NCI-H1092 (cell line): ENCODE results near the gene CAMKV.
"Not testable (repeated sequence)": the region's sequence is repeated elsewhere in the genome, so short reads cannot be mapped to it uniquely, and the experiment has no call there.

Experiments used
- DNase-seq: peaks from one replicate; lab custom pipeline; 2025; lab: John Stamatoyannopoulos, UW

CAMKV gene, protein sequence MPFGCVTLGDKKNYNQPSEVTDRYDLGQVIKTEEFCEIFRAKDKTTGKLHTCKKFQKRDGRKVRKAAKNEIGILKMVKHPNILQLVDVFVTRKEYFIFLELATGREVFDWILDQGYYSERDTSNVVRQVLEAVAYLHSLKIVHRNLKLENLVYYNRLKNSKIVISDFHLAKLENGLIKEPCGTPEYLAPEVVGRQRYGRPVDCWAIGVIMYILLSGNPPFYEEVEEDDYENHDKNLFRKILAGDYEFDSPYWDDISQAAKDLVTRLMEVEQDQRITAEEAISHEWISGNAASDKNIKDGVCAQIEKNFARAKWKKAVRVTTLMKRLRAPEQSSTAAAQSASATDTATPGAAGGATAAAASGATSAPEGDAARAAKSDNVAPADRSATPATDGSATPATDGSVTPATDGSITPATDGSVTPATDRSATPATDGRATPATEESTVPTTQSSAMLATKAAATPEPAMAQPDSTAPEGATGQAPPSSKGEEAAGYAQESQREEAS

DNA sequence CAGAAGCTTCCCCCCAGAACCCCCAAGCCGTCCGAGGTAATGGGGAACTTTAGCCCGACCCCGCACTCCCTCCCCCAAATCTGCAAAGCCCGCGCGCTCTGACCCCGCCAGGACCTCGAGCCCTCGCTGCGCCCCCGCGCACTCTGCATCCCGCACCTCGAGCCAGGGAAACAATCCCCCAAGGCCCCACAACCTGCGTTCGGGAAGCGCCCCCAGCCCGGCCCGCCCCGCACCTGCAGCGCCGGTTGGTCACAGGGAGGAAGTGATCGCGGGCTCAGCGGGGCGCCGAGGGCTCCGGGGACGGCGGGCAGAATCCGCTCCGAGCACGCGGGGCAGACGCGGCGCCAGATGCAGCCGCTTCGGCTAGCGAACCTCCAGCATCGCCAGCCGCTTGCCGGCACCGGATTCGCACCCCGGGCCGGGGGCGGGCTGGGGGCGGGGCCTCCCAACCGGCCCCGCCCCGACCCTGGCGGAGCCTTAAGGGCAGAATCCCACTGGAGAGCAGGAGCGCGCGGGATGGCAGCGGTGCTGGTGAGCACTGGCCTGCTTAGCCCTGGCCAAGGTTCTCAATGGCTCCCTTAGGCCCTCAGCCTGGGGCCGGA is at the start of gene CAMKV:
CAMKV (minus strand) TSS at position 382 of the 602 bp plus-strand sequence. CDS start 7,518 bp downstream, outside the sequence.
- DNase-seq, result peak; percentile 2

DNA sequence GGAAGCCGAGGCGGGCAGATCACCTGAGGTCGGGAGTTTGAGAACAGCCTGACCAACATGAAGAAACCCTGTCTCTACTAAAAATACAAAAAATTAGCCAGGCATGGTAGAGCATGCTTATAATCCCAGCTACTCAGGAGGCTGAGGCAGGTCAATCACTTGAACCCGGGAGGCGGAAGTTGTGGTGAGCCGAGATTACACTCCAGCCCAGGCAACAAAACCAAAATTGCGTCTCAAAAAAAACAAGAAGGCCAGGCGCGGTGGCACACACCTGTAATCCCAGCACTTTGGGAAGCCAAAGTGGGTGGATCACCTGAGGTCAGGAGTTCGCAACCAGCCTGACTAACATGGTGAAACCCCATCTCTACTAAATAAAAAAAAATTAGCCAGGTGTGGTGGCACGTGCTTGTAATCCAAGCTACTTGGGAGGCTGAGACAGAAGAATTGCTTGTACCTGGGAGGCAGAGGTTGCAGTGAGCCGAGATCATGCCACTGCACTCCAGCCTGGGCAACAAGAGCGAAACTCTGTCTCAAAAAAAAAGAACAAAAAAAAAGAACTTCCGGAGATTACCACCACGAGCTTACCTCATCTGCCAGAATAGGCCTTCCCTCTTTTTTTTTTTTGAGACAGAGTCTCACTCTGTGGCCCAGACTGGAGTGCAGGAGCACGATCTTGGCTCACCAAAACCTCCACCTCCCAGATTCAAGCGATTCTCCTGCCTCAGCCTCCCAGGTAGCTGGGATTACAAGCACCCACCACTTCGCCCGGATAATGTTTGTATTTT is 48.3 kb upstream of the CAMKV start:
- DNase-seq, result not testable (repeated sequence)

DNA sequence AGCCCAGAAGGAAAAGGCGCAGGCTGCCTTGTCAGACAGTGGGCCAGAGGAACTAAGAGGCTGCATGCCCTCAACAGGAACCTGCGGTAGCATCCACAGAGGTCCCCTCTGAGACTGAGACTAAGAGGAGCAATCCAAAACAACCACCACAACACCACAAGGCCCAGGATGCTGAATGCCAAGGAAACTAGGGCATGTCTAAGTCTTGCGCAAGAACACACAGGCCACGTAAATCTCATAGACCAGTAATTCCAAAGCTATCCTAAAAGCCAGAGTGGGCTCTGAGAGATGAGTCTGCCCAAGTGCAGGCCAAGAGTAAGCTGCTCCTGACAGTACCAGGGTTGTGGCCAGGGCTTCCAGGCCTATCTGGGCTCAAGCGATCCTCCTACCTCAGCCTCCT is 47.0 kb upstream of the CAMKV start:
- DNase-seq, result no peak

DNA sequence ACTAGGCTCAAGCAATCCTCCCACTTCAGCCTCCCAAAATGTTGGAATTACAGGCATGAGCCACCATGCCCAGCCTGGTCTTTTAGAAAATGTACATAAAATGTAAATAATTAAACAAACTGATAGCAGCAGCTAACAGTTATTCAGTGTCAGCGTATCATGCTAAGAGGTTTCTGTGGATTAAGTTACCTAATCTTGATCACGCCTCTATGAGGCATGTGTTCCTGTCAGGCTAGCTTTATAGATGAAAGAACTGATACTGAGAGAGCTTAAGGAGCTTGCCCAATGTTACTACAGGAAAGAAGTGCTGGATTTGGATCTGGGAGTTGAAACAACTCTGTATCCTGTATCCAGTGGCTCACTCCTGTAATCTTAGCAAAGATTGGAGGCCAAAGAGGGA is 45.2 kb upstream of the CAMKV start:
- no peak for DNase-seq

DNA sequence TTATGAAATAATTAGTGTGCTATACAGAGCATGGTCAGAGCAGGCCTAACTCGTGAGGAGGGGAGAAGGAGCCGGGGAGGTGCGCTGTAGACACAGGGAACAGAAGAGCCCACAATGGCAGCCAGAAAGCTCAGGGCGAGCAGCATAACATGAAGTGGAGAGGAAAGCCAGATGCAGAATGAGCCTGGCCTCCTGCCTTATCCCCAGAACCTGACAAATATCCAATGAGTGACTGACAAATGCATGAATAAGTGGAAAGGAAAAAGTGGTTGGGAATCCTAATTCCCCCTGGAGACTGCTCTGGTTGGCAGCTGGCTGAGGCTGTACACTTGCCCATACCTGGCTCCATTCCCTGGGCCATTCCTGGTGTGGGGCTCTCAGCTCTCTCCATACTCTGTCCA is 43.2 kb upstream of the CAMKV start:
- DNase-seq, result no peak

DNA sequence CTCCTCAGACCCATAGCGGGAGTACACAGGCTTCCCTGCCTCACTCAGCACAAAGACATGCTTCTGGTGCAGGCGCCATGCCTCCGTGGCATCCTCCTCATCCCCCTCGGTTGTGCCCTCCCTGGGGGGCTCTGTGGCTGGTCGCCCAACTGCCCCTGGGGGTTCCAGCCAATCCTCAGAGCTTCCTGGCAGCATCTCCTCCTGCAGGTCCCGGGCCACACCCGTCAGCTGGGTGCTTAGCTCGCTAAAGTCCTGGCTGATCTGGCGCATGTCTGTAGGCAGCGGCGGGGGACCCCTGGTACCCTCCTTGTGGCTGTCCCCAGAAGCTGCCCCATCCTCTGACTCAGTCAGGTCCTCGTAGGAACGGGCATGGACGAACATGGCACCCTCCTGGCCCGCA is 41.9 kb upstream of the CAMKV start:
- DNase-seq, result no peak

DNA sequence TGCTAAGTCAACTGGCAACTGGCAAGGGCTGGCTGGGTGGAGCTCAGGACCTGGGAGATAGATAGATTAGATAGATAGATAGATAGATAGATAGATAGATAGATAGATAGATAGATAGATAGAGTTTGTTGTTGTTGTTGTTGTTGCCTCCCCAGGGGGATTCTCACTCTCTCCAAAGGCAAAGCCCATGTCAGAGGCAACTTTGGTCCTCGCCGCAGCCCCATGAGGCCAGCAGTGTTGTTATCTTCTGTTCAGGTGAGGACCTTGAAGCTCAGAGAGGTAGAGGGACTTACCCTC is 41.4 kb upstream of the CAMKV start:
- no peak for DNase-seq

DNA sequence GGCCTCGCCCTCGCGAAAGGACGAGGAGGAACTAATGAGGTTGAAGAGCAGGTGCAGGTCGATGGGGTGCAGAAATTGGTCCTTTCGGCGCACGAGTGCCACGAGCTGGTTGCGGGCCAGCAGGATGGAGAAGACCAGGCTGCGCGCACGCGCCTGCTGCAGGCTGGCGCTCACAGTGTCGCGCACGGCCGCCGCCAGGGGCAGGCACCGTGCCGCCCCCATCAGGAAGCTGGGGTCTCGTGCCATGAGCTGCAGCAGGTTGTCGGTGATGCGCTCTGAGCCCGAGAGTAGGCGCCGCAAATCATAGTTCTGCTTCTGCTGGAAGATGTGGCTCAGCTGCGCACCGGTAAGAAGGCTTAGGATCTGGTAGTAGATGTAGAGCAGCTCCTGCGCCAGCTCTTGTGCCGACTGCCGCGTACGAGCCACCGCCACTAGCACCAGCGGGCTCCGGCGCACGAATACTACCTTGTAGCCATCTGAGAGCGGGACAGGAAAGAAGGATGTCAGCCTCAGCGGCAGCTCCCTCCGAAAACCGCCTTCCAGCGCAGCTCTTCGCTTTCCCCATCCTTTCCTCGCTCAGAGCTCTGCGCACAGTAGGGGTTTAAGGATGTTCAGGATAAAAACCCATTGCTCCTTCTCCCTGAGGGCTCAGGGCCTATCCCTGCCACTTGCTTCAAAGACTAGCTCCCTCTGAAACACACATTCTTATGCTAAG is 40.9 kb upstream of the CAMKV start:
- no peak for DNase-seq

DNA sequence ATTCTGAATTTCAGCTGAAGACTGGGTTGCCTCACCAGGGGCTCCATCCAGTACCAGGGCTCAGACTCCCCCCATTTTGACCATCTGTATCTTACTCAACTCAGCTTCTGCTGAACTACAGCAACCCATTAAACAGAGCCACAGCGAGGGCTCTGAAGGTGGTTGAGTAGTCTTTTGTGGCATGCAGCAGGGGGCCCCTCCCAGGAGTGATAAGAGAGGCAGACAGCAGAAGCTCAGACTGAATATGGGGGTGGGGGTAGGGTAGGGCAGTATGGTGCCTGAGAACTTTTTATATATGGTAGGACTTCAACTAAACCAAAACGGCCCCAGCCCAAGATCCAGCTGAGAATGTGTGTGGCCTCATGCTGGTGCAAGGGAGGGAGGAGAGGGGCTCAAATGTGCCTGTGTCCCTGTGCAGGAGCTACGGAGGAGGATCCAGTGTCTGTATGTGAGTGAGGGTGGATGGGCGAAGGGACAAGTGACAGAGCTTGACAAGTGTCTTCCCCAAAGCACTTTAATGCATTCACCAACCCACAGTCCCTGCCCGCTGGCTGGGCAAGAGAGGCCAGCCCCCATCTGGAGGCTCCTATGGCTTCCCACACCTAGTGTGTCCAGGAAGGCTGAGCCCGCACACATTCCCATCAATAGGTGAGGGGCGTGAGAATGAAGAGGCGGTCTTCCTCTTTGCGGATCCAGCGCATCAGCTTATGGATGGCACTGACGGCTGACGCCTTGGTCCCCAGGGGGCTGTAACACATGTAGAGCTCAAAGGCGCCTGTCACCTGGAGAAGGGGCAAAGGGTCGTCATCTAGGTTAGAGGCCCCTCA is 38.9 kb upstream of the CAMKV start:
- no peak for DNase-seq

DNA sequence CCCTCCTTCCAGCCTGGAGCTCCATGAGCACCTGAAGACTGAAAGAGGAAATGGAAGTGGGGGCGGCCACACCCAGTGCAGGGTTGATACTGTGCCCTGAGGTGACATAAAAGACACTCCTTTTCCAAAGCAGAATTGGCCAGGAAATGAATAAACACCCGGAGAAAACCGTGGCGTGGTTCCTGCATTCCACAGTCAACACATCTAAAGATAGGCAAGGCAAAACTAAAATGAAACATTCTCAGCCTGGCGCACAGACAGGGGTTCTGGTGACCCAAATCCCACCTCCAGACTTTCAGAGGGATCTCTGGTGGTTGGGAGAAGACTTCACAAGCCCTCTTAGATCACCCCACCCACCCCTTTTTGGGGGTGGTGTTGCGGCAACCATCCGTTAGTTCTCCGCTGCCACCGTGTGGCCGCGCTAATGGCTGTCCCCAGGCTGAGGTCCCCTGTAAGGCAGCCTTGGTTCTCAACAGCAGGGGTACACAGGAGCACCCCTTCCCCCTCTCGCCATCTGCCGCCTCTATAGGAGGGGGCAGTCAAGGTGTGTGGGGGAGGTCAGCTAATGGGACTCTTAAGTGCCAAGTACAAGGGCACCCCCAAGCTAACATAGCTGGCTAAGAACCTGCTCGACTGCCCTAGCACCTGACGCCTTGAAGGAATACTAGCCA is 36.5 kb upstream of the CAMKV start:
- DNase-seq, result no peak

DNA sequence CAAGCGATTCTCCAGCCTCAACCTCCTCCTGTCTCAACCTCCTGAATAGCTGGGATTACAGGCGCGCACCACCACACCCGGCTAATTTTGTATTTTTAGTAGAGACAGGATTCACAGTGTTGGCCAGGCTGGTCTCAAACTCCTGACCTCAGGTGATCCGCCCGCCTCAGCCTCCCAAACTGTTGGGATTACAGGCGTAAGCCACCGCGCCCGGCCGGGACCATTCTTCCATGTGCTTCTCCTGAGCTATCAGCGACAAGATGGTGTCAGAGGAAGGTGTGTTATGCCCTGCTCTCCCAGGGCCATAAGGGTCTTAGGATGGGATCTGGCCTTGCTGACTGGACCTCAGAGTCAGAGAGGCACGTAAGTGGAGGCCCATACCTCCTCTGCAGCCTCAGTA is 34.7 kb upstream of the CAMKV start:
- DNase-seq, result not testable (repeated sequence)

DNA sequence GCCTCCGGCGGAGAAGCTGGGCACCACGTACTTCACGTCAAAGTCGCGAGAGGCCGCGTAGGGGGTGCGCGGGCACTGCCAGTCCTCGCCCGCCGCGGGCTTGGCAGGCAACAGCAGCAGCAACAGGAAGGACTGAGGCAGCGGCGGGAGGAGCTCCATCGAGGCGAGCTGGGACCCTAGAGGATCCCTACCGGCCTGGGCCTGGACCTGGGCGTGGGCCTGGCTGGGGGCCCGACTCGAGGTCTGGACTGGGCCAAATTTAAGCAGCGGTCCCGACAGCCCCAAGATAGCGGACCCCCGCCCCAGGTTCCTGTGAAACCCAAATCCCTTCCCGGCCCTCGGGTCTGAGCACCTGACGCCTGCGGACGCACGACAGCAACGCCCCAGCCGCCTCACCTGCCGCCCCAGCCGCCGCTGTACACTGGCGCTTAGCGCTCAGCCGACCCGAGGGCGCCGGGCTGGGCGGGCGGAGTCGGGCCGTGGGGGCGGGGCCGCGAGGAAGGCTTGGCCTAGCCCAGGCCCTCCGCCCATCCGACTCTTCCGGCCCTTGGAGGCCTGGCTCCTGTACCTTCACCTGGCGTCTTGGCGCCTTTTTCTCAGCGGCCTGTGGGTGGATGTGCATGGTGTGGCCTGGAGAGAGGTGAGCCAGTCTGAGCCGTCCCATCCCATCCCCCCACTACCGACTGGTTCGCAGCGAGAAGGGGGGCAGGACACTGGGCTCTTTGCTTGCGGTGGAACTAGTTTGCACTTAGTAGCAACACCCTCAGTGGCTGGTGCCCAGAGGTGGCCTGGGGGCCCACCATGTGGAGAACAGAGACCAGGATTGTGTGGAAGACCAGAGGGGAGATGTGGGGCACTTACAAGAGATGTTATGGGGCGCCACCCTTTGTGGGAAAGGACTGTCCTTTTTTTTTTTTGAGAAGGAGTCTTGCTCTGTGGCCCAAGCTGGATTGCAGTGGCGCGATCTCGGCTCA is 34.0 kb upstream of the CAMKV start, which contains the start of gene MST1R:
MST1R (minus strand) TSS at position 423 of the 974 bp plus-strand sequence; CDS start at position 159, 264 bp downstream.
- DNase-seq, result no peak

DNA sequence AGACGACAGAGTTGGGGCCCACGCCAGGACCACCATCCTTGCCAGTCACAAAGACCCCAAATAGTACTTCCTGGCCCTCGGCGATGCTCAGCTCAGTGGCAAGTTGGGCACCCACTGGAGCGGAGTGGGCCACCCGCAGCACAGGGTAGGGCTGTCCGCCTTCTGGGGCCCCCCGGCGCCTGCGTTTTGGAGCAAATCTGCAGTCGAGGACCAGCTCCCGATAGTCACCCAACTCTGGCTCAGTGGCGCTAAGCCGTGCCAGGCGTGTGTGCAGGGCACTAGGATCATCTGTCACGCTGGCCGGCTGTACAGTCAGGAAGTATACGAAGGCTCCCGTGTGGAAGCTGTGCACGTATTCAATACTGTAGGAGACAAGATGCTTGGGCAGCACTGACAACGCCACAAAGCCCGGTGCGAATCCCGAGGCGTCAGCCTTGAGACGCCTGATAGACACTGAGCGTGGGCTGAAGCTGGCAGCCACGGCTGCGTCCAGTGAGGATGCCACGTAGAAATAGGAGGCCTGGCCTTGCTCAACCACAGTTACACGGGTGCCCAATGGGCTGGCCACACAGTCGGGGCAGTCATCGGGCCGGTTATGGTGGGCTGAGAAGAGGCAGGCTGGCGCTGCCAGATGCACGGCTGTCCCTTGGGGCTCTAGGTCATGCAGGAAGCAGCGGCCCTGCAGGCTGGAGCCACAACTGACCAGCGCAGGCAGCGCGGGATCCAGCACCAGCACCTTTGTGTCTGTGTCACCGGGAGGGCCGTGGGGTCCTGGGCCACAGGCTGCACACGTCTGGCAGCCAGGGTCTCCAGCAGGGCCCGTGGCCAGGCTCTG is 33.0 kb upstream of the CAMKV start:
- DNase-seq, result no peak

DNA sequence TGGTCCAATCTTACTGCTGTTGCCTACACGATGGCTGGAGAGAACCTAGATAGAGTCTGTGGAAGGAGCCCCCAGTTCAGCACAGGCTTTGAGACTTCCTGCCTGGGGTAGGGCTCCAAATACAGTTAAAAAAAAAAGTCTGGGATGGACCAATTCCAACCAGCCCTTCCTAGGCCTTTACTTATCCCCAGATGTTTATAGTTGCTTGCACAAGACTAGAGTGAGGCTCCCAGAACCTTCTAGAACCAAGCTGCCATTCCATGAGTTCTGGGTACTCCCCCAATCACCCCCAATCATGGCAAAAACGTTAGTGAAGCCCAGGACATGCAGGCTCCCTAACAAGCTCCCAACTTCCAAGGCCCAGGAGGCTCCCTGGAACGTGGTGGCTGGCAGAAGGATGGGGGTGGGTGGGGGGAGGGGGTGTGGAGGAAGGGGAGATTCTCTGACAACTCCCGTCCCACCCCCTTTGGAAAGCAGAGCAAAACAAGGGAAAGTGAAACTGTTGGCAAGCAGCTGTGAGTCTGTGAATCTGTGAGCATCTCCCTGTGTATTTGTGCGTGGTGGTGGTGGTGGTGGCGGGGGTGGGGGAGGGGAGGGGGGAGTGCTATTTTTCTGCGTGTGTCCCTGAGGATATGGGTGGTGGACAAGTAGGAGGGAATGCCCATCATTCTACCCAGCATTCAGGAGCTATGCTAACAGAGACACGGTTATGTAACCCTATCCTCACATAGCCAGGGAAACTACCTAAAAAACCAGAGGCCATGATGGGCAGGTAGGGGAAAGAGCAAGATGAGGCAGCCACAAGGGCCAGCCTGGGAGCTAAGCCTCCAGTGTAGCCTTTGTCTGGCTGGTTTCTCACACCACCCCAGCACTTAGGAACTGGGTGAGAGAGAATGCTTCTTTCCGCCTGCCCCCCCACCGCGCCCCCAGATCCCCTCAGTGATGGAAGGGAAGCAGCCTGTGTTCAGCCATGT is 31.9 kb upstream of the CAMKV start:
- DNase-seq, result no peak

DNA sequence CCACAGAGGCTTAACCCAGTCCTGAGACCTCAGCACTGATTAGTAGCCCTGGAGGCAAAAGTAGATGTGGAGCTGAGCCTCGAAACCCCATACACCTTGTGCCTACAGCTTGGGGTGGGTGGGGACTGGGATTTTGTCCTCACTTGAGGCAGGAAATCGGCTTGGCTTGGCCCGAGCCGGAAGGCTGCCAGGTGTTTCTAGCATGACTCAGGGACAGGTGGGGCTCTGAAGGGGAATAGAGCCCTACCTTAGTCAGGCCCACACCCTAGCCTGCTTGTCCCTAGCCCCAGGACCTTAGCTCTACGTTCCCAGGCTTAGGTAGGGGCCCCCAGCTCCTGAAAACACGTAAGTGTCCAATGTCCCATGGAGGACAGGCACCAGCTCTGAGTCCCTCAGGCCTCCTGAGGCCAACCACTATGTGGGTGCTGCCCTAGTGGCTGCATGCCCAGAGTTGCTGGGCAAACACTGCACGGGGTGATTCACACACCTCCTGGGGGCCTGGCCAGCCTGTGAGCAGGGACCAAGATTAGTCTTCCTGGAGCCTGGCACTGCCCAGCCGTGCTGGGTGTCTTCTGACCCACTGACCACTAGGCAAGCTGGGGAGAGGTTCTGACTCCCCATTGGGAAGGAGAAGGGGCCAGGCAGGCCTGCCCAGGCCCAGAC is 30.9 kb upstream of the CAMKV start:
- no peak for DNase-seq

DNA sequence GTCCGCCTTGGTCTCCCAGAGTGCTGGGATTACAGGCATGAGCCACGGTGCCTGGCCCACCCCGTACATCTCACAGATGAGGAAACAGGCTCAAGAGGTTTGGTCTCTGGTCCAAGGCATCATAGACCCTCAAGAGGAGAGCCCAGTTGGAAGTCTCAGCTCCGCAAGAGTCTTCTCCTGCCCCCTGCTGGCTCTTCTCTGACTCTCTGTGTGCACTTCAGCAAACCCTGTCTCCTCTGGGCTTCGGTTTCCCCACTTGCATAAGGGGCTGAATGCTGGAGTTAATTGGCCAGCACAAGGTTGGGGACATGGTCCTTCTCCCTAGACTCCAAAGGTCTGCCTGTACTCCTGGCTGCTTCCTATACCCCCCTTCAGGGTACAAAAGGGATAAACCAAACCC is 30.1 kb upstream of the CAMKV start:
- no peak for DNase-seq

DNA sequence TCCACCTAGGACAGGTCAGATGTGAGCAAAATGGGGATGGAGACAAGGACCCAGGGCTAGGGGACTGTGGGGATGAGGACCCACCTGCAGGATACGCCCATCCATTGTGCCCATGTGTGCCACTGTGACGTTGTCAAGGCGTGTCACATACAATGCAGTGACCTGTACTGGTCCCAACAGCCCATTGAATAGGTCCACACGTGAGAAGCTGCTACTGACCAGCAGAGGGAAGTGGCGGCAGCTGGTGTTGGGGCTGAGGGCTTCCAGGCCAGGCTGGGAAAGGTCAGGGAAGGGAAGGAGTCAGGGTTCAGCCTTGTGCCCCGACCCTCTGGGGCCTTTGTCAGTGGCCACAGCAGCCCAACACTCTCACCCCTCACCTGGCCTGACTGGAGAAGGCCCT is 29.3 kb upstream of the CAMKV start:
- DNase-seq, result no peak
